PFSK-1 (cell line): ENCODE results near the gene TBC1D28.

Experiments used
- FOXP2 ChIP-seq: optimal IDR thresholded peaks from 2 replicates; pipeline ENCODE3; 2011; ENCODE audit warnings: borderline replicate concordance, control low read depth, inconsistent platforms; ENCODE audit not compliant: insufficient read depth; ENCODE audit errors: extremely low read length, extremely low read depth
- POLR2AphosphoS5 ChIP-seq: IDR thresholded peaks from 2 replicates; pipeline ENCODE4 v1.6.1; 2012; ENCODE audit warnings: low read depth, mild to moderate bottlenecking, control low read depth, low read length, moderate library complexity
- SIN3A ChIP-seq: IDR thresholded peaks from 2 replicates; pipeline ENCODE4 v1.6.1; 2012; ENCODE audit warnings: mild to moderate bottlenecking, low read length, moderate library complexity, borderline replicate concordance; ENCODE audit not compliant: insufficient read depth
- TAF1 ChIP-seq: IDR thresholded peaks from 2 replicates; pipeline ENCODE4 v1.6.1; 2012; ENCODE audit warnings: low read length, control low read depth, borderline replicate concordance; ENCODE audit not compliant: insufficient read depth
- TF ChIP-seq, protein P1 (sequence below), 2 experiments: IDR thresholded peaks; 2 replicates each; pipeline versions ENCODE4 v1.6.1 to v1.8.0; 2011 to 2012; ENCODE audit warnings: low read depth in 2 of 2, low read length in 2 of 2, control low read depth in 1 of 2, inconsistent platforms in 1 of 2, mild to moderate bottlenecking in 1 of 2, moderate library complexity in 1 of 2; ENCODE audit not compliant: insufficient read depth in 1 of 2

DNA sequence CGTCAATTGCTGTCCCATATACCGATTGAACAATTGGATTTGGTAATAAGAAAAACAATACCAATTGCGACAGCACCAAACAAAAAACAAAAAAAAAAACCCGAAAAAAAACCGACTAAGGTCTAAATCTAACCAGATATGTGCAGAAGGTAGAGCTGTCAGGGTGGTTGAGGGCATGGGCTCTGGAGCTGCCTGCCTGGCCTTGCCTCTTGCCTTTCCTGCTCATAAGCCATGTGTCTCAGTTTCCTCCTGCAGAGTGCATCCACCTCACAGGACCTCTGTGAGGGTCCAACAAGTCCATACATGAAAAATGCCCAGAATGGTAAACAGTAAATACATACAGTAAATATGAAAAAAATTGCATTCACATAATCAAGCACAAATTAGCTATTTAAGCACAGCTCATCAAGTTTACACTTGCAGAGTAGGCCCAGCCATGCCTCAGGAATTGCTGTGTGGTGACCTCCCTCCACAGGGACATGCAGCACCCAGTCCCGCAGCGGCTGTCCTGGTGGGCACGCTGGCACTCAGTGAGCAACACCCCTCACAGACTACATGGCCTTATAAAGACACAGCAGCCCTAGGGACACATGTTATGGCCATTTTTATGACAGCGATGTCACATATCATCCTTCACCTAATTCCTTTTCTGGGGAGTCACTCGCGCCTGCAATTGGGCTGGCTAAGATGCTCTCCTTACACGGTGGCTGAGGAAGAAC, 17.9 kb downstream of the TBC1D28 start:
- no peak for TF ChIP-seq SIN3A
- no peak for TF ChIP-seq POLR2AphosphoS5
- no peak for TF ChIP-seq TAF1
- no peak for TF ChIP-seq FOXP2
- TF ChIP-seq, protein P1, sequence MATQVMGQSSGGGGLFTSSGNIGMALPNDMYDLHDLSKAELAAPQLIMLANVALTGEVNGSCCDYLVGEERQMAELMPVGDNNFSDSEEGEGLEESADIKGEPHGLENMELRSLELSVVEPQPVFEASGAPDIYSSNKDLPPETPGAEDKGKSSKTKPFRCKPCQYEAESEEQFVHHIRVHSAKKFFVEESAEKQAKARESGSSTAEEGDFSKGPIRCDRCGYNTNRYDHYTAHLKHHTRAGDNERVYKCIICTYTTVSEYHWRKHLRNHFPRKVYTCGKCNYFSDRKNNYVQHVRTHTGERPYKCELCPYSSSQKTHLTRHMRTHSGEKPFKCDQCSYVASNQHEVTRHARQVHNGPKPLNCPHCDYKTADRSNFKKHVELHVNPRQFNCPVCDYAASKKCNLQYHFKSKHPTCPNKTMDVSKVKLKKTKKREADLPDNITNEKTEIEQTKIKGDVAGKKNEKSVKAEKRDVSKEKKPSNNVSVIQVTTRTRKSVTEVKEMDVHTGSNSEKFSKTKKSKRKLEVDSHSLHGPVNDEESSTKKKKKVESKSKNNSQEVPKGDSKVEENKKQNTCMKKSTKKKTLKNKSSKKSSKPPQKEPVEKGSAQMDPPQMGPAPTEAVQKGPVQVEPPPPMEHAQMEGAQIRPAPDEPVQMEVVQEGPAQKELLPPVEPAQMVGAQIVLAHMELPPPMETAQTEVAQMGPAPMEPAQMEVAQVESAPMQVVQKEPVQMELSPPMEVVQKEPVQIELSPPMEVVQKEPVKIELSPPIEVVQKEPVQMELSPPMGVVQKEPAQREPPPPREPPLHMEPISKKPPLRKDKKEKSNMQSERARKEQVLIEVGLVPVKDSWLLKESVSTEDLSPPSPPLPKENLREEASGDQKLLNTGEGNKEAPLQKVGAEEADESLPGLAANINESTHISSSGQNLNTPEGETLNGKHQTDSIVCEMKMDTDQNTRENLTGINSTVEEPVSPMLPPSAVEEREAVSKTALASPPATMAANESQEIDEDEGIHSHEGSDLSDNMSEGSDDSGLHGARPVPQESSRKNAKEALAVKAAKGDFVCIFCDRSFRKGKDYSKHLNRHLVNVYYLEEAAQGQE (IDR thresholded peaks at IDR 0.05; ENCODE audit: insufficient read depth in 1 of 2, low read depth in 2 of 2, low read length in 2 of 2) = no peak
